DOHH2 (cell line): ENCODE measurements around the gene HLX.

ENCODE experiments used
- H3F3A ChIP-seq: fragments of 200-600 bp; sonication (generic), shearing (Covaris generic); 2 replicates; pipeline ENCODE4 v1.6.0; 2016; ENCODE audit warnings: antibody characterized with exemption, mild to moderate bottlenecking; ENCODE audit not compliant: control insufficient read depth, insufficient read depth
- H3K27ac ChIP-seq: fragments of 200-600 bp; sonication (generic); 2 replicates; pipeline ENCODE4 v1.5.1; 2014; ENCODE audit warnings: low read depth, mild to moderate bottlenecking, low read length, moderate library complexity
- H3K27me3 ChIP-seq: fragments of 200-600 bp; sonication (generic); 2 replicates; pipeline ENCODE4 v1.6.1; 2014; ENCODE audit warnings: mild to moderate bottlenecking, low read length, mixed read lengths; ENCODE audit not compliant: control insufficient read depth
- H3K36me3 ChIP-seq: fragments of 200-600 bp; sonication (generic); 2 replicates; pipeline ENCODE4 v1.6.1; 2014; ENCODE audit warnings: mild to moderate bottlenecking, low read length, moderate library complexity, mixed read lengths; ENCODE audit not compliant: control insufficient read depth
- H3K4me1 ChIP-seq: fragments of 200-600 bp; sonication (generic); 2 replicates; pipeline ENCODE4 v1.6.1; 2014; ENCODE audit warnings: mild to moderate bottlenecking, low read length, mixed read lengths; ENCODE audit not compliant: control insufficient read depth
- H3K4me2 ChIP-seq: fragments of 200-600 bp; sonication (generic); 2 replicates; pipeline ENCODE4 v1.6.0; 2014; ENCODE audit warnings: mild to moderate bottlenecking, low read length, moderate library complexity
- H3K4me3 ChIP-seq: fragments of 200-600 bp; sonication (generic); 2 replicates; pipeline ENCODE4 v1.5.1; 2014; ENCODE audit warnings: mild to moderate bottlenecking, low read length, mixed read lengths
- H3K79me2 ChIP-seq: fragments of 200-600 bp; sonication (generic); 2 replicates; pipeline ENCODE4 v1.6.1; 2014; ENCODE audit warnings: mild to moderate bottlenecking, low read length, mixed read lengths; ENCODE audit not compliant: control insufficient read depth
- H3K9me2 ChIP-seq: fragments of 200-600 bp; sonication (generic); replicated peaks from 2 replicates; pipeline ENCODE4 v1.6.1; 2014; ENCODE audit warnings: mild to moderate bottlenecking, low read length, mixed read lengths; ENCODE audit not compliant: control insufficient read depth
- H3K9me3 ChIP-seq: fragments of 200-600 bp; sonication (generic); 2 replicates; pipeline ENCODE4 v1.6.1; 2014; ENCODE audit warnings: antibody characterized with exemption, low read length, mixed read lengths; ENCODE audit not compliant: control insufficient read depth, insufficient read depth
- H4K20me1 ChIP-seq: fragments of 200-600 bp; sonication (generic); 2 replicates; pipeline ENCODE4 v1.6.0; 2014; ENCODE audit warnings: low read depth, mild to moderate bottlenecking, antibody characterized with exemption, low read length, moderate library complexity; ENCODE audit not compliant: control insufficient read depth, insufficient read depth
- CTCF ChIP-seq: fragments of 200-600 bp; sonication (generic); IDR thresholded peaks from one replicate; pipeline ENCODE4 v1.5.1; 2014; ENCODE audit warnings: antibody characterized with exemption, mild to moderate bottlenecking, low read depth, low read length; ENCODE audit not compliant: poor library complexity, severe bottlenecking
- EZH2phosphoT487 ChIP-seq: fragments of 200-600 bp; sonication (generic); IDR thresholded peaks from 2 replicates; pipeline ENCODE4 v1.6.1; 2017; ENCODE audit warnings: borderline replicate concordance, mild to moderate bottlenecking, antibody characterized with exemption, low read length, moderate library complexity, mixed read lengths

The HLX gene

GRCh38 chr1:220928725-220929300 lies 49.6 kb downstream of the HLX start:
- no peaks in the 10 kb centered on the region for H4K20me1 ChIP-seq
- no peaks in the 10 kb centered on the region for H3K79me2 ChIP-seq
- no peak overlapping the region for H3K27ac ChIP-seq
- H3K9me3 ChIP-seq, result no peaks in the 10 kb centered on the region
- H3K36me3 ChIP-seq, result no peaks in the 10 kb centered on the region
- H3K27me3 ChIP-seq, result no peaks in the 10 kb centered on the region; the same call in 1 of the 2 replicates
- no peaks in the 10 kb centered on the region for H3F3A ChIP-seq
- no peaks in the 10 kb centered on the region for H3K9me2 ChIP-seq
- H3K4me2 ChIP-seq, result no peak overlapping the region
- TF ChIP-seq CTCF (no peak), EZH2phosphoT487 (no peak)
- no peaks in the 10 kb centered on the region for H3K4me1 ChIP-seq
- no peak overlapping the region for H3K4me3 ChIP-seq

- H3K4me1 ChIP-seq, result no peaks in the 10 kb centered on the region
- H4K20me1 ChIP-seq, result no peaks in the 10 kb centered on the region
- H3K79me2 ChIP-seq, result no peaks in the 10 kb centered on the region
- no peak overlapping the region for H3K4me2 ChIP-seq
- no peaks in the 10 kb centered on the region for H3F3A ChIP-seq
- H3K27me3 ChIP-seq, result no peaks in the 10 kb centered on the region
- TF ChIP-seq EZH2phosphoT487 (no peak), CTCF (no peak)
- no peaks in the 10 kb centered on the region for H3K9me3 ChIP-seq
- no peaks in the 10 kb centered on the region for H3K36me3 ChIP-seq
- no peak overlapping the region for H3K27ac ChIP-seq
- no peaks in the 10 kb centered on the region for H3K9me2 ChIP-seq
- H3K4me3 ChIP-seq, result no peak overlapping the region
These were observed 50.1 kb downstream of the HLX start for GRCh38 chr1:220929304-220929703.
